GM13976 (cell line): ENCODE measurements around the gene AGBL1.

Source experiments
- DNase-seq: peaks from one replicate; pipeline ENCODE4 v3.0.0; 2012; ENCODE audit warnings: low spot score
- CTCF ChIP-seq: IDR thresholded peaks from 2 replicates; pipeline ENCODE4 v1.5.1; 2012; ENCODE audit warnings: borderline replicate concordance, mild to moderate bottlenecking; ENCODE audit not compliant: insufficient read depth; ENCODE audit errors: extremely low read depth, missing control alignments, control extremely low read depth
- in situ Hi-C: fragments of 300-500 bp; cut with MboI; formaldehyde crosslinking; loops from one replicate; pipeline ENCODE4 v1.12.0; 2022; ENCODE audit warnings: low sequenced_read_pairs, mixed read lengths, inconsistent platforms; ENCODE audit not compliant: unreplicated experiment

AGBL1 gene

GRCh38 chr15:86327230-86327865, 247.7 kb downstream of the AGBL1 start:
- in situ Hi-C loops: no loop called here
- TF ChIP-seq CTCF: no peak
- no peak for DNase-seq

DNA sequence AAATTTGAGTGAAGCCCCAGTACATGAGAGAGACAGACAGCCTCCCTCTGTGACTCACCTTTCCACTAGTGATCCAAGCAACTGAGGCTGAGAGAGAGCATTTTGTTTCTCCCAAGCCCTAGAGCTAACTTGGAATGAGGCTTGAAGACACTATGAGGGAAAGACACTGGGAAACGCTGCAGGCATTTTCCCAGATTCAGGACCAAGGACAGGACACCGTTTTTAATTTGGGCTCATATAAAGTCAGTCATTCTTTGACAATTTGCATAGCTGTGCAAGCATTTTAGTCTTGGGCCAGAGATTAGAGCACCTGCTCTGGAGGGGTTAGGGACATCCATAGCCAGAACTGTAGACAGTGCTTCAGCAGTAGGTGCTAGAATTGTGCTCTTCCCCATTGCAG, 249.0 kb downstream of the AGBL1 start:
- DNase-seq: no peak
- in situ Hi-C loops: no loop called here

GRCh38 chr15:86329311-86330013, 249.8 kb downstream of the AGBL1 start:
- no peak for TF ChIP-seq CTCF
- DNase-seq: no peak
- in situ Hi-C loops: no loop called here

More for the DNA sequence above, 249.0 kb downstream of the AGBL1 start:
- no peak for TF ChIP-seq CTCF

- in situ Hi-C loops: no loop called here
- no peak for DNase-seq
- no peak for TF ChIP-seq CTCF
Measured at GRCh38 chr15:86333819-86334218, 254.1 kb downstream of the AGBL1 start.

DNA sequence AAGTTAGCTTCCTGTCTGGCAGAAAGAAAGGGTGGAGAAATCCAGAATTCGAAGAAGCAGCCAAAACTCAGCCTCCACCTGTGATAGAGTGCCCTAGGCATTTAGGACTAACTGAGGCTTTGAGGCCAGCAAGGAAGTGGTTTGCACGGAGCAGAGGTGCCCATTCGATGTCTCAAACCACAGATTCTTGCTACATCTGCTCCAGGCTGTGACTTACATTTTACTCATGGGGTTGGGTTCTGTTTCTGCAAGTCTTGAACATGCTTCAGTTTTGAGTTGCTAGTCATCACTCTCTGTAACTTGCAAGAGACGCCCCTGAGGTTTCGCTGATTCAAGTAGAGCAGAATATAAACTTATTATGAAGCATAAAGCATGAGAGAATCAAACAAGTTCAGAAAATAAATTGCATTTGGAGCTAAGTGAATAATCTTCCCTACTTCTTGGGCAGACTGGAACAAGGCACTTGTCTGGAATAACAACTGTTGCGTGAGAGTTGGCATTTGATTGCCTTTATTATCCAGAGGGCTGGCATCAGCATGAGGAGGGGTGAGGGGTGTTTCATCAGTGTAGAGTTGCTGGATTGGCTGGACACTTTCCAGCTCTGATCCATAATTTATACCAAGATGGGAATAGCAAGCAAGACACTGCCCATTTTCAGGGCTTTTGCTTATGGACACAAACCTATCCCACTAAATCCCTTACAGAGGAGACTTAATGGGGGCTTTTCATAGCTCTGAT, 256.5 kb downstream of the AGBL1 start:
- DNase-seq: no peak
- in situ Hi-C loops: no loop called here
- no peak for TF ChIP-seq CTCF

DNA sequence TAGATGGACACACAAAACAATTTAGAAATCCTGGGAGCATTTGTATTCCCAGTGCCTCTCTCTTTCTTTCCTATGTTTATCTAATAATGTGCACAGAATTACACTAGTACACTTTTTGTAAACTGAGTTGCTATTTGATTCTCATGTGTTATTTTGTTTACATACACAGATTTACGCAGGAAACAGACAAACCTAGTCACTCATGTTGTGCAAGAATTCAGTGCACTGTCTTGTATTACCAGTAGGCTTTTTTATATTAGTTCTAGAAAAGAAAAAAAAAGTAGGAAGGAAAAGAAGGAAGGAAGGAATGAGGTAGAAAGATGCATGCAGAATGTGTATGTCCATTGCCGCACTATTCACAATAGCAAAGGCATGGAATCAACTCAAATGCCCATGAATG, 257.4 kb downstream of the AGBL1 start:
- in situ Hi-C loops: no loop called here
- no peak for TF ChIP-seq CTCF
- no peak for DNase-seq
